Mesothelial cell of epicardium (in vitro differentiated cells): ENCODE data around the gene HS6ST2. TPM values are rescaled to one million over a fixed set of nuclear protein-coding genes. Genes with fewer than 3 reads are reported as not detected.

ENCODE experiments used
- DNase-seq, 2 experiments: peaks; one replicate each; pipeline ENCODE4 v3.0.0; 2021; ENCODE audit warnings: low spot score in 2 of 2; ENCODE audit not compliant: unreplicated experiment in 2 of 2
- H3K27ac Mint-ChIP-seq: 2 replicates; pipeline ENCODE4 v1.8.0; 2021; ENCODE audit warnings: mixed read lengths
- H3K27me3 Mint-ChIP-seq: 2 replicates; pipeline ENCODE4 v1.8.0; 2021; ENCODE audit warnings: low read depth, mixed read lengths
- H3K36me3 Mint-ChIP-seq: 2 replicates; pipeline ENCODE4 v1.8.0; 2021; ENCODE audit warnings: mixed read lengths
- H3K4me1 Mint-ChIP-seq: 2 replicates; pipeline ENCODE4 v1.8.0; 2021; ENCODE audit warnings: mixed read lengths
- H3K4me3 Mint-ChIP-seq: 2 replicates; pipeline ENCODE4 v1.8.0; 2021; ENCODE audit warnings: mild to moderate bottlenecking, moderate library complexity, mixed read lengths
- H3K9me3 Mint-ChIP-seq: 2 replicates; pipeline ENCODE4 v1.8.0; 2021; ENCODE audit warnings: mixed read lengths
- total RNA-seq: library from RNA; stranded (reverse); gene quantifications from 3 replicates; pipeline ENCODE4 v1.2.1, GENCODE V29; 2021
- TF ChIP-seq, protein P1 (sequence below): fragments of 200-600 bp; sonication (generic); IDR thresholded peaks from one replicate; pipeline ENCODE4 v1.5.0; 2021; ENCODE audit warnings: antibody characterized with exemption; ENCODE audit not compliant: unreplicated experiment

HS6ST2 gene
- total RNA-seq, 1 donor from 2014 or later = 20.2 TPM

DNA sequence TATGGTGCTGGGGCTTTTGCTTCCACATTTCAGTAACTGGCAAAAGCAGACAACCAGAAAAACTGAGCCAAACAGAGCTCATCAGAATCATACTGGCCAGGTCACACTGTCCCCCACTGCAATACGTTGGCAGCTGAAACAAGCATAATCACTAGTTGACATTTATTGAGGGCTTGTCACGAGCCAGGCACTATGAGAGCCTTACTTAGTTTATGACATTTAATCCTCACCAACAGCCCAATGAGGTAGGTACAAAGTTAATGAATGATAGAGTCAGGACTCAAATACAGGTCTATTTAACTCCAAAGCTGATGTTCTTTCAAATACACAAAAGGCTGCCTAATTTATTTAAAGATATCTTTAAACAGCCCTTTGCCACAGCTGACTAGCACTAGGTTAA is 295.6 kb downstream of the HS6ST2 start:
- Mint-ChIP-seq H3K9me3 (peaks cover 4% of the 10 kb centered on the region), H3K27ac (no peak overlapping the region), H3K27me3 (no peaks in the 10 kb centered on the region), H3K4me3 (no peak overlapping the region), H3K4me1 (peaks cover 15% of the 10 kb centered on the region), H3K36me3 (no peaks in the 10 kb centered on the region)
- DNase-seq = no peak
- TF ChIP-seq, protein P1, sequence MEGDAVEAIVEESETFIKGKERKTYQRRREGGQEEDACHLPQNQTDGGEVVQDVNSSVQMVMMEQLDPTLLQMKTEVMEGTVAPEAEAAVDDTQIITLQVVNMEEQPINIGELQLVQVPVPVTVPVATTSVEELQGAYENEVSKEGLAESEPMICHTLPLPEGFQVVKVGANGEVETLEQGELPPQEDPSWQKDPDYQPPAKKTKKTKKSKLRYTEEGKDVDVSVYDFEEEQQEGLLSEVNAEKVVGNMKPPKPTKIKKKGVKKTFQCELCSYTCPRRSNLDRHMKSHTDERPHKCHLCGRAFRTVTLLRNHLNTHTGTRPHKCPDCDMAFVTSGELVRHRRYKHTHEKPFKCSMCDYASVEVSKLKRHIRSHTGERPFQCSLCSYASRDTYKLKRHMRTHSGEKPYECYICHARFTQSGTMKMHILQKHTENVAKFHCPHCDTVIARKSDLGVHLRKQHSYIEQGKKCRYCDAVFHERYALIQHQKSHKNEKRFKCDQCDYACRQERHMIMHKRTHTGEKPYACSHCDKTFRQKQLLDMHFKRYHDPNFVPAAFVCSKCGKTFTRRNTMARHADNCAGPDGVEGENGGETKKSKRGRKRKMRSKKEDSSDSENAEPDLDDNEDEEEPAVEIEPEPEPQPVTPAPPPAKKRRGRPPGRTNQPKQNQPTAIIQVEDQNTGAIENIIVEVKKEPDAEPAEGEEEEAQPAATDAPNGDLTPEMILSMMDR = no peak

DNA sequence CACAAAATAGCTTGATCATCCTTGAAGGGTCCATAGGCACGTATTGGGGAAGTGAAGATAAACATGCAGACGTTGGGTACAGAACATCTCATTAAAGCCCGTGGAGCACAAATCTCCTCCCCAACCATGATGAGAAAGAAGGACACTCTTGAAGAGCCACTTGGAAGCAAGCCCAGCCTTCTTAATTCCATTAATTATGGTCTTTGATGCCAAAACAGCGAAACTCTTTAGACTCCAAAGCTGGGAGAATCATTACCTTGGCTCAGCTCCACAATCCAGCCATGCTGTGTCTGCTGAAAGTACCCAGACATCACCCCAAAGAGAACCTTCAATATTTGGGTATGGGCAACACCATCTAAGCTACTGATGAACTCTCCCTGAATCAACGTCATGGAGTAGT is 300.6 kb downstream of the HS6ST2 start:
- Mint-ChIP-seq H3K9me3 (no peaks in the 10 kb centered on the region), H3K4me1 (peaks cover 36% of the 10 kb centered on the region), H3K27ac (no peak overlapping the region), H3K27me3 (no peaks in the 10 kb centered on the region), H3K36me3 (no peaks in the 10 kb centered on the region), H3K4me3 (no peak overlapping the region)
- no peak for DNase-seq
- TF ChIP-seq, protein P1 = no peak

DNA sequence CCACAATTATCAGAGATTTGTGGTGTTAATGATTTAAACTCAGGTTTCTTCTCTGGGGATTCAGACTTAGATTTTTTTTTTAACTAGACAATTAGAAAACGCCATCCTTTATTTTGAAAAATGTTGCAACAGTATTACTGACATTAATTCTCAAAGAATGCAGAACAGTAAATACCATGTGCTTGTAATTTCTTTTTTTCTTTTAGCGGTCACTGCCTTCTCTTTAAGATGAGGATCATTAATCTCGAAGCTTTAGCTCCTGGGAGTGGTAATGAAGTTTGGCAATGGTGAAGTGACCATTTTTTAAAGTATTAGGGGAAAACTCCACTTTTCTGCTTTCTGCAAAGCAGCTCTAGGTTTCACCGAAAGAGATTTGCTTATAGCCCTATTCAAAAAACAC is 305.6 kb downstream of the HS6ST2 start:
- Mint-ChIP-seq H3K27me3 (no peaks in the 10 kb centered on the region), H3K36me3 (no peaks in the 10 kb centered on the region), H3K9me3 (no peaks in the 10 kb centered on the region), H3K4me3 (no peak overlapping the region), H3K27ac (peak overlapping the region; percentile 2), H3K4me1 (peaks cover 61% of the 10 kb centered on the region)
- TF ChIP-seq, protein P1 = no peak
- DNase-seq = no peak

DNA sequence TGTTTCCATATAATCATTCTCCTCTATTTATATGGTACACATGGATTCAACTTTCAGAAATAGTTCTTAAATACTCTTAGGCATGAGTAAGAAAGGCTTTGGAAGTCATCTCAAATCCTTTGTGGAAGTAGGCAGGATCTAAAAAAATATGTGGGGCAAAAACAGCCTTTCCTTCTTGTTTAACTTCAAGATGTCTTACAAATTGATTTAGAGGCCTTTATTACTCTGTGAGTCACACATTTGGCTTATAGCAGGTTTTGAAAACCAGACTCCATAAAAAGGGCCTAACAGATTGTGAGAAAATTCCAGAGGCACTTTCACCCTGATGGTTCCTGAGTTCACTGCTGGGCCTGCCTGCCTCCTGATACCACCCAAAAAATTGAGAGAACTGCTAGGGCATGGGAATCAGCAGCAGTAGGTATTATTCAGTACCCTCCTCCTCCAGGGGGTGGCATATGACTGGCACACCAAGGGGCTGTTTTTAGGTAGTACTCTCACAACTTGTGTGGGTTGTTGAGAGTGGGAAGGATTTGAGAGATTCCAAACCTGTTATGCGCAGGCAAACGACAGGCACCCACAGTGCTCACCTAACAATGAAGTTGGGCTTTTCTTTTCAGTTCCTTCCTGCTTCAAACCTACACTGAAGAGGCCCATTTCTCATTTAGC is 306.9 kb downstream of the HS6ST2 start:
- H3K4me3 Mint-ChIP-seq = no peak overlapping the region
- H3K36me3 Mint-ChIP-seq = peaks cover 4% of the 10 kb centered on the region
- DNase-seq = no peak
- peaks cover 7% of the 10 kb centered on the region for H3K9me3 Mint-ChIP-seq
- peaks cover 58% of the 10 kb centered on the region for H3K4me1 Mint-ChIP-seq
- H3K27me3 Mint-ChIP-seq = no peaks in the 10 kb centered on the region
- TF ChIP-seq, protein P1 = peak; percentile 20
- peak overlapping the region; percentile 41 for H3K27ac Mint-ChIP-seq

DNA sequence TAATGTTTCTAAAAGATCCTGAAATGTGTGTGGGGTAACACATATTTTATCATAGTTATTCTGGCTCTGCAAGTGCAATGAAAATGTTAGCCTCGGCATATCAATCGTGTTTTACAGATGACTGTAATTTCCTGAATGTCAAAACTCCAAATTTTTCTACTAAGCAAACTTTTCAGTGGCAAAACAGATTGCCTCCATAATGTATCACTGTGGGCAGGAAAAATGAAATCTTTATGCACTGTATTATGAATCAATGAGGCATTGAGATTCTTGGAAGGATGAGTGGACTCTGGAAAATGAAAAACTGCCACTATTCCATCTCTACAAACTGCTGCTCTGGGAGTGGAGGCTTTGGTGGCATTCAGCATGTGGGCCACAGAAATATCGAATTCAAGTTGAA is 309.5 kb downstream of the HS6ST2 start:
- peaks cover 6% of the 10 kb centered on the region for H3K36me3 Mint-ChIP-seq
- no peak overlapping the region for H3K27ac Mint-ChIP-seq
- peaks cover 48% of the 10 kb centered on the region for H3K4me1 Mint-ChIP-seq
- TF ChIP-seq, protein P1 = no peak
- no peaks in the 10 kb centered on the region for H3K27me3 Mint-ChIP-seq
- no peak for DNase-seq
- peaks cover 13% of the 10 kb centered on the region for H3K9me3 Mint-ChIP-seq
- no peak overlapping the region for H3K4me3 Mint-ChIP-seq

DNA sequence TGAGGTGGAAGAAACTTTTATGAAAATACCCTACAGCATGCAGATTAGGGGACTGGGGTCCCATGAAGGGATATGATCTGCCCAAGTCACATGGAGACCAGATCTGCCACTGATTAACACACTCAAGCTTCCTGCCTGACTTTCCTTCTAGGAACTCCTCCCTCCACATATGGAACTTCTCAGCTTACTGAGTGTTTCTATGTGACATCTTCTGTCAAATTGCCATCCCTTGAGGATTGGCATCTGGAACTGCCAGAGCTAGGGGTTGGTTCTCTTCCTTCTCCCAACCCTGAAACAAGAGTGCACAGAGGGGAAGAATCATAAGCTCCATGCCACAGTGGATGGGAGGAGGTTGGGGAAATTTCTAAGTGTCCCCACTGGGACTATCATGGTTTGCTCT is 319.0 kb downstream of the HS6ST2 start:
- Mint-ChIP-seq H3K4me3 (no peak overlapping the region), H3K27me3 (no peaks in the 10 kb centered on the region), H3K9me3 (no peaks in the 10 kb centered on the region), H3K36me3 (no peaks in the 10 kb centered on the region), H3K27ac (no peak overlapping the region), H3K4me1 (peaks cover 5% of the 10 kb centered on the region)
- TF ChIP-seq, protein P1 = no peak
- DNase-seq = no peak
